ENCODE measurements around the gene SLC6A1.

Gene SLC6A1

DNA sequence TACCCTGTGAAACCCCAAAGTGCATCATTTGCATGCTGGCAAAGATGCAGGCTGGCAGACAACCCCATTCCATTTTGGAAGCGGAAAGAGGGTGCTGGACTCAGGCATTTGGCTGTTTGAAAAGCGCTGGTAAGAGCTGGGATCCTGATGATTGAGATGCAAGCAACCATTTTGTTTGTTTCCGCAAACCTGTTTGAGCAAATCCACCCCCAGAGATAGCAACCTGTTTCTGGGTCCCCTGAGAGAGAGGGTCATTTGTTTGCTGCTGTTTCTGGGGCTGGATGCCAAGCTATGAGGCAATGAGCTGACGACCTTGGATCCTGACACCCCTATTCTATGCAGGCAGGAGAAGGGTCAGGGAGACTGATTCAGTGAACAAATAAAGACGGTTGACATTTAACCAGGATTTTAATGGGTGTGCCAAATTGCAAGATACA, 9.8 kb downstream of the SLC6A1 start:
- peaks cover 36% of the 10 kb centered on the region for H3K4me1 ChIP-seq
- no peak overlapping the region for H3K4me2 ChIP-seq (ENCODE audit: low read length)
- TF ChIP-seq, protein P1, sequence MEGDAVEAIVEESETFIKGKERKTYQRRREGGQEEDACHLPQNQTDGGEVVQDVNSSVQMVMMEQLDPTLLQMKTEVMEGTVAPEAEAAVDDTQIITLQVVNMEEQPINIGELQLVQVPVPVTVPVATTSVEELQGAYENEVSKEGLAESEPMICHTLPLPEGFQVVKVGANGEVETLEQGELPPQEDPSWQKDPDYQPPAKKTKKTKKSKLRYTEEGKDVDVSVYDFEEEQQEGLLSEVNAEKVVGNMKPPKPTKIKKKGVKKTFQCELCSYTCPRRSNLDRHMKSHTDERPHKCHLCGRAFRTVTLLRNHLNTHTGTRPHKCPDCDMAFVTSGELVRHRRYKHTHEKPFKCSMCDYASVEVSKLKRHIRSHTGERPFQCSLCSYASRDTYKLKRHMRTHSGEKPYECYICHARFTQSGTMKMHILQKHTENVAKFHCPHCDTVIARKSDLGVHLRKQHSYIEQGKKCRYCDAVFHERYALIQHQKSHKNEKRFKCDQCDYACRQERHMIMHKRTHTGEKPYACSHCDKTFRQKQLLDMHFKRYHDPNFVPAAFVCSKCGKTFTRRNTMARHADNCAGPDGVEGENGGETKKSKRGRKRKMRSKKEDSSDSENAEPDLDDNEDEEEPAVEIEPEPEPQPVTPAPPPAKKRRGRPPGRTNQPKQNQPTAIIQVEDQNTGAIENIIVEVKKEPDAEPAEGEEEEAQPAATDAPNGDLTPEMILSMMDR (IDR thresholded peaks at IDR 0.05), result no peak
- H3K79me2 ChIP-seq, result peaks cover 20% of the 10 kb centered on the region
- no peak overlapping the region for H3K27ac ChIP-seq
- H2AFZ ChIP-seq, result no peak overlapping the region
- H3K9me3 ChIP-seq (ENCODE audit: control insufficient read depth, low read length), result no peaks in the 10 kb centered on the region
- H3K9ac ChIP-seq, result no peak overlapping the region
- H3K36me3 ChIP-seq (ENCODE audit: control insufficient read depth, insufficient read depth, low read length), result no peaks in the 10 kb centered on the region
- H3K27me3 ChIP-seq (ENCODE audit: control insufficient read depth, insufficient read depth, low read length), result no peaks in the 10 kb centered on the region
- H3K4me3 ChIP-seq (ENCODE audit: low read depth, low read length), result no peak overlapping the region

DNA sequence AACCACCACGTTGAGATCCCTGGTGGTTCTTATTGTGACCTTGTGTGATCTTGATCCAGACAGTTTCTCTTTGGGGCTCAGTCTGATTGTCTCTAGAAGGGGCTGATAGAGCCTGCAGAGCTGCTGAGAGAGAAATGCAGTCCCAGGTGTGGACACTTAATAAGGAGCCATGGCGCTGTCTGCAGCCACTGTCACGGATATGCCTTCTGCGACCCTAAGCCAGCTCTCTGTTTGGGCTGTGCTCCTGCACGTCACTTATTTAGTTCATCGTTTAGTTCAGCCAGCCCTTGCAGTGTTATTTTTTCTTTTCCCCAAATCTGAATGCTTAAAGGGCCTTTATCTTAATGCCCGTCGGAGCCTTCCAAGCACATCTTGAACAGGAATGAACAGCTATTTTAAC, 12.0 kb downstream of the SLC6A1 start:
- no peak overlapping the region for H3K4me2 ChIP-seq (ENCODE audit: low read length)
- no peak overlapping the region for H3K4me3 ChIP-seq (ENCODE audit: low read depth, low read length)
- no peaks in the 10 kb centered on the region for H3K27me3 ChIP-seq (ENCODE audit: control insufficient read depth, insufficient read depth, low read length)

DNA sequence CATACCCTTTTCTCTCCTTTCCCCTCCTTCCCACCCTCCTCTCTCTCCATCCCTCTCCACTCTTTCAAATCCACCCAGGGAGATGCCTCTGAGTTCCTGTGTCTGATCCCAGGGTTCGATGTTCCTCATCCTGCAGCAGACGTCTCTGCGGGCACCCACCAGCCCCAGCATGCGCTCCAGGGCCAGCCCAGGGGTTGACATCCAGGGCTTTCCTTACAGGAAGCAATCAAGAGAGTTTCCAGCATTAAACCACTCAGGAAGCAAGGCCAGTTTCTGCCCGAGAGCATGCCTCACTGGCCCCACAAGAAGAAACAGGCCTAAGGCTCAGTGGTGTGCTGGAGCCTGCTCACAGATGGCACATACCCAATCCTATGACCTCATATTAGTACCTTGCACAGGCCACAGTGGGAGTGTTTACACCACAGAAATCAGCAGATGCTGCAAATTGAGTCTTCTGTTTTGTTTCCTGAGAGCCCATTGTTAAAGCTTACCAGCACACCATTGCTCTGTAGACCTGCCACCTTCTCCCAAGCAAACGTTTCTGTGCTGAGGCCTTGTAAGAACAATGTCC, 13.2 kb downstream of the SLC6A1 start:
- TF ChIP-seq, protein P1 (IDR thresholded peaks at IDR 0.05), result no peak
- no peak overlapping the region for H3K4me3 ChIP-seq (ENCODE audit: low read depth, low read length)
- no peak overlapping the region for H3K4me2 ChIP-seq (ENCODE audit: low read length)
- H3K36me3 ChIP-seq (ENCODE audit: control insufficient read depth, insufficient read depth, low read length), result no peaks in the 10 kb centered on the region
- H3K27me3 ChIP-seq (ENCODE audit: control insufficient read depth, insufficient read depth, low read length), result no peaks in the 10 kb centered on the region
- H3K27ac ChIP-seq, result no peak overlapping the region
- H3K4me1 ChIP-seq, result peaks cover 23% of the 10 kb centered on the region
- no peaks in the 10 kb centered on the region for H3K9me3 ChIP-seq (ENCODE audit: control insufficient read depth, low read length)
- no peak overlapping the region for H3K9ac ChIP-seq
- H3K79me2 ChIP-seq, result peaks cover 17% of the 10 kb centered on the region
- H2AFZ ChIP-seq, result no peak overlapping the region

More for the DNA sequence above, 12.0 kb downstream of the SLC6A1 start:
- no peak overlapping the region for H3K9ac ChIP-seq
- no peak overlapping the region for H2AFZ ChIP-seq
- no peak overlapping the region for H3K27ac ChIP-seq
- no peaks in the 10 kb centered on the region for H3K36me3 ChIP-seq (ENCODE audit: control insufficient read depth, insufficient read depth, low read length)
- no peaks in the 10 kb centered on the region for H3K9me3 ChIP-seq (ENCODE audit: control insufficient read depth, low read length)
- H3K79me2 ChIP-seq, result peaks cover 28% of the 10 kb centered on the region
- peaks cover 24% of the 10 kb centered on the region for H3K4me1 ChIP-seq
- TF ChIP-seq, protein P1 (IDR thresholded peaks at IDR 0.05), result no peak

- Histone ChIP-seq H3K27me3 (ENCODE audit: control insufficient read depth, insufficient read depth, low read length) (no peaks in the 10 kb centered on the region), H3K79me2 (peaks cover 14% of the 10 kb centered on the region), H3K9ac (no peak overlapping the region), H3K9me3 (ENCODE audit: control insufficient read depth, low read length) (no peaks in the 10 kb centered on the region), H3K36me3 (ENCODE audit: control insufficient read depth, insufficient read depth, low read length) (no peaks in the 10 kb centered on the region), H2AFZ (no peak overlapping the region), H3K4me2 (ENCODE audit: low read length) (no peak overlapping the region), H3K4me1 (peaks cover 20% of the 10 kb centered on the region), H3K27ac (no peak overlapping the region), H3K4me3 (ENCODE audit: low read depth, low read length) (no peak overlapping the region)
- TF ChIP-seq, protein P1 (IDR thresholded peaks at IDR 0.05), result no peak
Measured at GRCh38 chr3:11006986-11007933, 14.7 kb downstream of the SLC6A1 start.
